SU-DHL-6 (cell line): ENCODE results near the gene ME1.
"Not testable (repeated sequence)": the region's sequence is repeated elsewhere in the genome, so short reads cannot be mapped to it uniquely, and the experiment has no call there.

ENCODE experiments used
- CTCF ChIP-seq: fragments of 200-600 bp; sonication (generic); IDR thresholded peaks from one replicate; pipeline ENCODE4 v1.5.1; 2017; ENCODE audit warnings: antibody characterized with exemption, mild to moderate bottlenecking, low read length, moderate library complexity; ENCODE audit not compliant: insufficient read depth, poor library complexity, severe bottlenecking
- EZH2phosphoT487 ChIP-seq: fragments of 200-600 bp; sonication (generic), shearing (Covaris generic); conservative IDR thresholded peaks from 2 replicates; pipeline ENCODE4 v1.6.1; 2018; ENCODE audit warnings: mild to moderate bottlenecking, antibody characterized with exemption, low read length, moderate library complexity, mixed read lengths

- TF ChIP-seq CTCF, EZH2phosphoT487: not testable (repeated sequence)
Observed at GRCh38 chr6:83287298-83287697, 143.6 kb downstream of the ME1 start.
